Measurements from ENCODE around the gene DBT.

- TF ChIP-seq CTCF (IDR thresholded peaks at IDR 0.05): no peak
- TF ChIP-seq POLR2A (IDR thresholded peaks at IDR 0.05): no peak
Measured at GRCh38 chr1:100234432-100234831, 15.2 kb downstream of the DBT start.

Measured in tibial nerve (tissue), 3 donors.